Stimulated activated CD4-positive, alpha-beta T cell treated with anti-CD3 and anti-CD28 coated beads, Interleukin-2, amount 100 ng/mL, for 4 hours (primary cell): ENCODE measurements around the gene PRIM2.
A peak's percentile ranks its signal among the peaks of the same experiment; 100 is the strongest.
"Not testable (repeated sequence)": the region's sequence is repeated elsewhere in the genome, so short reads cannot be mapped to it uniquely, and the experiment has no call there.

Source experiments
- DNase-seq: peaks from one replicate; pipeline ENCODE4 v3.0.0-alpha.2; 2020; ENCODE audit warnings: low read depth

The PRIM2 gene

DNA sequence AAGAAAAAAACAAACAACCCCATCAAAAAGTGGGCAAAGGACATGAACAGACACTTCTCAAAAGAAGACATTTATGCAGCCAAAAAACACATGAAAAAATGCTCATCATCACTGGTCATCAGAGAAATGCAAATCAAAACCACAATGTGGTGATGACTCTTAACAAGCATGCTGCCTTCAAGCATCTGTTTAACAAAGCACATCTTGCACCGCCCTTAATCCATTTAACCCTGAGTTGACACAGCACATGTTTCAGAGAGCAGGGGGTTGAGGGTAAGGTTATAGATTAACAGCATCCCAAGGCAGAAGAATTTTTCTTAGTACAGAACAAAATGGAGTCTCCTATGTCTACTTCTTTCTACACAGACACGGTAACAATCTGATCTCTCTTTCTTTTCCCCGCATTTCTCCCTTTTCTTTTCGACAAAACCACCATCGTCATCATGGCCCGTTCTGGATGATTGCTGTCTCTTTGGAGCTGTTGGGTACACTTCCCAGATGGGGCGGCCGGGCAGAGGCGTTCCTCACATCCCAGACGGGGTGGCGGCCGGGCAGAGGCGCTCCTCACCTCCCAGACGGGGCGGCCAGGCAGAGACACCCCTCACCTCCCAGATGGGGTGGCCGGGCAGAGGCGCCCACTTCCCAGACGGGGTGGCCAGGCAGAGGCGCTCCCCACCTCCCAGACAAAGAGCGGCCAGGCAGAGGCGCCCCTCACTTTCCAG, 7.2 kb upstream of the PRIM2 start:
- not testable (repeated sequence) for DNase-seq

- no peak for DNase-seq
Measured at GRCh38 chr6:57310817-57311157, 6.6 kb upstream of the PRIM2 start.

- not testable (repeated sequence) for DNase-seq
Measured at GRCh38 chr6:57311300-57312003, 6.0 kb upstream of the PRIM2 start.

DNA sequence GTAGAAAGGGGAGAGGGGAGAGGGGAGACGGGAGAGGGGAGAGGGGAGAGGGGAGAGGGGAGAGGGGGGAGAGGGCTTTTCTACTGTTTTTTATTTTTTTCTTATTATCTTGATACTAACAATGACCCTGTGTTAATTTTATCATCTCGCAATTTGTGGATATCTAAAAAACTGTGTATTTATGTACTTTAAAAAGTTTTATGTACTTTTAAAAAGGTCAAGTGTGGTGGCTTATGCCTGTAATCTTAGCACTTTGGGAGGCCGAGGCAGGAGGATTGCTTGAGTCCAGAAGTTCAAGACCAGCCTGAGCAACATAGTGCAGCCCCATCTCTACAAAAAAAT, 5.5 kb upstream of the PRIM2 start:
- no peak for DNase-seq

GRCh38 chr6:57313009-57313408, 4.4 kb upstream of the PRIM2 start:
- DNase-seq: no peak

DNA sequence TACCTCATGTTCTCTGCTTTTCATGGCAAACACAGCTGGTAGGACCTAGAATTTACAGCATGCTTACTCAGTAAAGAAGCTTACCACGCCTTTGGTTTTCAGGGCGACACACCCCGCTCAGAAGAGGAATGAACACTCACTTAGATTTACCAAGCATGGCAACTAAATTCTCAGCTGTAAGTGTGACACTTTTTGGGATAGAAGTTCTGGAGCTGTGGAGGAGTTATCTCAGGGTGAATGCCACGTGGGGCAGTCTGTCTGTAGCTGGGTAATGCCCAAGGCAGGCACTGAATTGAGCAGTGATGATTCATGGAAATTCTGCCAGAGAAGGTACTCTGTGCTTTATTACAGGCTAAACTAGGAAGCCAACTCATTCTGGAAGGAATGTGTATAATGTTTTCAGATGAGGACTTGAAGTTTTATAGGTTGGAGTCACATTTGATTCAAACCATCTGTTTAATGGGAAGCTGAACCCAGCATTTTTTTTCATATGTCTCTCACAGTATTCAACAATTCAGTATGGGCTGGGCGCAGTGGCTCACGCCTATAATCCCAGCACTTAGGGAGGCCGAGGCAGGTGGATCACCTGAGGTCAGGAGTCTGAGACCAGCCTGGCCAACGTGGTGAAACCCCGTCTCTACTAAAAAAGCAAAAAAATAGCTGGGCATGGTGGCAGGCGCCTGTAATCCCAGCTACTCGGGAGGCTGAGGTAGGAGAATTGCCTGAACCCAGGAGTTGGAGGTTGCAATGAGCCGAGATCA, 3.5 kb upstream of the PRIM2 start:
- DNase-seq: no peak

DNA sequence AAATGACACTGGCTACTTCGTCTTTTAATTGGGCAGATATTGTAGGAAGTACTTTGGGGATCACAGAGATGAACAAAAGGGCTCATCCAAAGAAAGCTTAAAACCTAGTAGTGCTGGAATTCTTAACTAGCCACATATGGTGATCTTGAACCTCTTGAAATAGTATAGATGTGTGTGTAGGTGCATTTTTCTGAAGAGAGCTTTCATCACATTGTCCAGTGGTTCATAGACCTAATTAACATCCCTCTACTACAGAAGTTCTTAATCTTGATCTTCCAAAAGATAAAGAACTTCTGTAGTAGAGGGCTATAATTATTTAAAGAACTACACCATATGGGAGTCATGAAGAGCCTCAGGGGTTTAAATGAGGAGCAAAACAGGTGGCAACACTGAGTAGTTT, 2.3 kb upstream of the PRIM2 start:
- no peak for DNase-seq

DNA sequence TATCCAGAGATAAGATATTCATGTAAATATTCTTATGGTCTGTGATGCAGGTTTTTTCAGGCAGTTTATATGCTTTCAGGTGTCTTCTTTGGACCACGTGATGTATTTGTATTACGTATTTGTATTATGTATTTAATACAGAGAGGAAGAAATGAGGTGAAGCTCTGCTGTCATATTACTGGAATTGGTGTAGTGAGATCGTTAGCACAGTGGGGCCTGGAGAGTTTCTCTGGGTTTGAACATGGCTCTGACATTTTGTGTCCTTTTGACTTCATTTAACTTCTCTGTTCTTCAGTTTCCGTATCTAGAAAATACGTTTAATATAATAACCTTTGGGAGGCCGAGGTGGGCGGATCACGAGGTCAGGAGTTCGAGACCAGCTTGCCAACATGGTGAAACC, 1.6 kb upstream of the PRIM2 start:
- no peak for DNase-seq

- peak; percentile 71 for DNase-seq
Measured at GRCh38 chr6:57316581-57317059, 810 bp upstream of the PRIM2 start.

DNA sequence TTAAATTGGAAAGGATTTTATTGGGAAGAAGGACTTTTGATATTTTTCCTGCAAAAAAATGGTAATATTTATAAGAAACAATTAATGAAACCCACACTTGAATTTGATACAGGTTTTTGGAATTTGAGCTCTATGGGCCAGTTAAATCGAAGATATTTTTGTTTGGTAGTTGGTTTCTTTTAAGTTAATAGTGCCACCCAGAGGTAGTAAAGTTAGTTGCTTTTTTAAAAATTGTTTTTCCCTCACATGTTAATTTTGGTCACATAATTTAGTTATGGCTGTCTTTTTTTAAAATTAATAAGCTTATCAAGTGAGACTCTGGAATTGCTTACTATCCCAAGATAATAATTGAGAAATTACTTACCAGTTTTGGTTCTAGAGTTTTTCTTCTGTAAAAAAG, 7.1 kb downstream of the PRIM2 start:
- DNase-seq: no peak

- DNase-seq: no peak
Measured at GRCh38 chr6:57327311-57327710, 9.9 kb downstream of the PRIM2 start.

- no peak for DNase-seq
Measured at GRCh38 chr6:57328074-57328473, 10.6 kb downstream of the PRIM2 start.

DNA sequence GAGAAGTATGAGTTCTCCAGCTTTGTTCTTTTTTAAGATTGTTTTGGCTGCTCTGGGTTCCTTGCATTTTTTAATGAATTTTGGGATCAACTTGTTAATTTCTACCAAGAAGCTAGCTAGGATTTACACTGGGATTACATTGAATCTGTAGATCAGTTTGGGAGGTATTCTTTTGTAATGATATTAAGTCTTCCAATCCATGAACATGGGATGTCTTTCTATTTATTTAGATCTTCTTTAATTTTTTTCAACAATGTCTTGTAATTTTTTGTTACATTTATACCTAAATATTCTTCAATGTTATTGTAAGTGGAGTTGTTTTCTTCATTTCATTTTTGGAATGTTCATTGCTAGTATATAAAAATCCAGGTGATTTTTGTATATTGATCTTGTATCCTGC, 12.5 kb downstream of the PRIM2 start:
- DNase-seq: no peak

DNA sequence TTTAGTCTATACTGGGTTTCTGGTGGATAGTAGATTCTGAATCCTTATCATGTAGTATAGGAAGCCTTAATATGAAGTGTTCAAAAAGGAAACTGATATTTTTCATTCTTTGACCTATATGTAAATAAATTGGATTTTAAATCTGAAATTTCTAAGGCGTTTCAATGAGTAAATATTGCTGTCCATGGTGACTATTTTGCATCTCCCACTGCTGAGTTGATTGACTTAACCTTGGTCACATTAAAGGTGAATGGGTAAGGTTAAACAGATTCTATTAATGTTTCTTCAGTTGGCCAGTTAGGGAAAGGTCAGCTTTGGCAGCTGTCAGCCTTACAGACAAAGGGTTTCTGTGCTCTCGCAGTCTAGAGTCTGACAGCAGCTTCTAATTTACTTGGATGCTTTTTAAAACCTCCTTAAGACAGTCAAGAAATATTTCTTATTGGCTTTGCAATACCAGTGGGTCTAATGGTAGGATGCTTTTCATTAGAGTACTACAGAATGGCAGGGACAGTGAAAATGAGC, 24.8 kb downstream of the PRIM2 start:
- DNase-seq: no peak

- not testable (repeated sequence) for DNase-seq
Measured at GRCh38 chr6:57343342-57343741, 25.9 kb downstream of the PRIM2 start.

- not testable (repeated sequence) for DNase-seq
Measured at GRCh38 chr6:57346715-57347114, 29.3 kb downstream of the PRIM2 start.

- DNase-seq: not testable (repeated sequence)
Measured at GRCh38 chr6:57347597-57347996, 30.2 kb downstream of the PRIM2 start.

DNA sequence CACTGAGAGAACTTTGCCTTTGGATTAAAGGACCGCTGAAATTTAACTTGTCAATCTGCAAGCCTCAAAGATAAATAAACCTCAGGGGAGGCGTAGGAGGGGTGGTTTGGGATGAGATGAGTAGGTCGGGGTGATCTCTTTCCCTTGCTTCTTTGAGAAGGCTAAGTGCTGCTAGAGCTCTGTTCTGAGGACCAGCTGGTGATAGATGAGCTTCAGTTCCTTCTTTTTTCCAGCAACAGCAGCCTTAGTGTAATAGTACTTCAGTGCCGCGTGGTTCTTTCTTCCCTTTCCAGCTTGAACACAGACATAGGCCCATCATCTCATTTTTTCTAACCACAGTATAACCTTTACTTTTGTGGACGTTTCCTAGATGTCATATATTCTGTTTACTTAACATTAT, 33.0 kb downstream of the PRIM2 start:
- DNase-seq: not testable (repeated sequence)

- DNase-seq: not testable (repeated sequence)
Measured at GRCh38 chr6:57352596-57352995, 35.2 kb downstream of the PRIM2 start.

GRCh38 chr6:57358319-57358718, 40.9 kb downstream of the PRIM2 start:
- not testable (repeated sequence) for DNase-seq

- DNase-seq: not testable (repeated sequence)
Measured at GRCh38 chr6:57359766-57360165, 42.3 kb downstream of the PRIM2 start.

GRCh38 chr6:57362340-57362739, 44.9 kb downstream of the PRIM2 start:
- DNase-seq: not testable (repeated sequence)
